ENCODE data around the gene ALG1. TPM values are rescaled to one million over a fixed set of nuclear protein-coding genes. Genes with fewer than 3 reads are reported as not detected.
"Not testable (repeated sequence)": the region's sequence is repeated elsewhere in the genome, so short reads cannot be mapped to it uniquely, and the experiment has no call there.

ALG1 gene
- total RNA-seq, 2 donors from 2014 or later, result 15.0 to 16.7 TPM

- not testable (repeated sequence) for H3K27me3 Mint-ChIP-seq (ENCODE audit: low read depth); H3K27ac Mint-ChIP-seq; H3K36me3 Mint-ChIP-seq (ENCODE audit: insufficient read depth in 2 of 2); H3K9me3 Mint-ChIP-seq; H3K4me3 Mint-ChIP-seq; ATAC-seq (replicated peaks in 1 of 2); H3K4me1 Mint-ChIP-seq (ENCODE audit: low read depth); DNase-seq
These were observed 33.4 kb downstream of the ALG1 start for GRCh38 chr16:5105039-5105438.

- no peaks in the 10 kb centered on the region for H3K4me1 Mint-ChIP-seq (ENCODE audit: low read depth)
- H3K4me3 Mint-ChIP-seq, result no peak overlapping the region
- H3K27me3 Mint-ChIP-seq (ENCODE audit: low read depth), result no peaks in the 10 kb centered on the region
- DNase-seq, result no peak
- no peak overlapping the region for H3K27ac Mint-ChIP-seq
- no peaks in the 10 kb centered on the region for H3K9me3 Mint-ChIP-seq
- no peak for ATAC-seq (replicated peaks in 1 of 2)
- H3K36me3 Mint-ChIP-seq (ENCODE audit: insufficient read depth in 2 of 2), result no peaks in the 10 kb centered on the region
These were observed 37.0 kb downstream of the ALG1 start for GRCh38 chr16:5108505-5109158.

DNA sequence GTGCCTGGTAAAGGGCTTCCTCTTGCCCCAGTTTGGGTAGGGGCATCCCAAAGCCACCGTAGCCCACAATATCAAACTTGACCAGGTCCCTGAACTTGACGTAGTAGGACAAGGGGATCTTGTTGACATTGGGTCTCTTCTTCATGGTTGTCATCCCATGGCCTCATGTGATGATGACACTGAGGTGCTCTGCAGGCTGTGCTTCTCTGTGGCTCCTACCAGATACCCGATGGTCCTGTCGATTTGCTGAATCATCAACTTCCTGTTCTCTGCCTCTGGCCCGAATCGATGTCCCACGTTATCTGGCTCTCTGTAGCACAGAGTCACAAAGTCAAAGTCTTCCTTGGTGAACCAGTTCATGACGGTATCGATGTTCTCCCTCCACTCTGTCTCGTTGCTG, 39.3 kb downstream of the ALG1 start:
- not testable (repeated sequence) for H3K27me3 Mint-ChIP-seq (ENCODE audit: low read depth); H3K4me1 Mint-ChIP-seq (ENCODE audit: low read depth); H3K27ac Mint-ChIP-seq; ATAC-seq (replicated peaks in 1 of 2); H3K9me3 Mint-ChIP-seq; DNase-seq; H3K36me3 Mint-ChIP-seq (ENCODE audit: insufficient read depth in 2 of 2); H3K4me3 Mint-ChIP-seq

- not testable (repeated sequence) for H3K4me3 Mint-ChIP-seq; H3K27ac Mint-ChIP-seq; H3K36me3 Mint-ChIP-seq (ENCODE audit: insufficient read depth in 2 of 2); DNase-seq; H3K9me3 Mint-ChIP-seq; ATAC-seq (replicated peaks in 1 of 2)
- peaks cover 30% of the 10 kb centered on the region for H3K27me3 Mint-ChIP-seq (ENCODE audit: low read depth)
- H3K4me1 Mint-ChIP-seq (ENCODE audit: low read depth), result peaks cover 13% of the 10 kb centered on the region
These were observed 45.2 kb downstream of the ALG1 start for GRCh38 chr16:5116780-5117295.

- not testable (repeated sequence) for H3K36me3 Mint-ChIP-seq (ENCODE audit: insufficient read depth in 2 of 2); ATAC-seq (replicated peaks in 1 of 2); H3K27ac Mint-ChIP-seq; H3K9me3 Mint-ChIP-seq
- H3K4me3 Mint-ChIP-seq, result peak overlapping the region; percentile 17 to 25
- H3K4me1 Mint-ChIP-seq (ENCODE audit: low read depth), result peaks cover 13% of the 10 kb centered on the region
- DNase-seq, result peak; percentile 48 to 55
- H3K27me3 Mint-ChIP-seq (ENCODE audit: low read depth), result peaks cover 34% of the 10 kb centered on the region
These were observed 45.9 kb downstream of the ALG1 start for GRCh38 chr16:5117300-5118087.

DNA sequence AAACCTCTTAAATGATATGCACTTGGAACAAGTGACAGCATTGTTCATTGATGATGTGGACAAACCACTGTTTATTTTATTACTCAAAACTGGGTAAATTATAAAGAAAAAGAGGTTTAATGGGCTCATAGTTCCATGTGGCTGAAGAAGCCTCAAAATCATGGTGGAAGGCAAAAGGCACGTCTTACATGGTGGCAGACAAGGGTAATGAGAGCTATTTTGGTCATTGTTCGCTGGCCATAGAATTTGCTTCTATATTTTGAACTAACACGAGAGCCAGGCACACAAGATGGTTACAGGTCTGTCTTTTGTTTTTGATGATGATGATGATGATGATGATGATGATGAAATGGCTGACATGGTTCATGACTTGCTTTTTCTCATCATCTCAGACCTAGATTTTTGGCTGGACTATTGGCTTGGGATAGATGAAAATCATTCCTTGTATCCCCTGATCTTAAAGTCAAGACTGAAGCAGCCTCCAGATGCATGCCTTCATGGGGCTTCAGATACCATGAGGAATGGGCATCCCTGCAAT, 59.9 kb downstream of the ALG1 start:
- H3K9me3 Mint-ChIP-seq, H3K27ac Mint-ChIP-seq: not testable (repeated sequence)

DNA sequence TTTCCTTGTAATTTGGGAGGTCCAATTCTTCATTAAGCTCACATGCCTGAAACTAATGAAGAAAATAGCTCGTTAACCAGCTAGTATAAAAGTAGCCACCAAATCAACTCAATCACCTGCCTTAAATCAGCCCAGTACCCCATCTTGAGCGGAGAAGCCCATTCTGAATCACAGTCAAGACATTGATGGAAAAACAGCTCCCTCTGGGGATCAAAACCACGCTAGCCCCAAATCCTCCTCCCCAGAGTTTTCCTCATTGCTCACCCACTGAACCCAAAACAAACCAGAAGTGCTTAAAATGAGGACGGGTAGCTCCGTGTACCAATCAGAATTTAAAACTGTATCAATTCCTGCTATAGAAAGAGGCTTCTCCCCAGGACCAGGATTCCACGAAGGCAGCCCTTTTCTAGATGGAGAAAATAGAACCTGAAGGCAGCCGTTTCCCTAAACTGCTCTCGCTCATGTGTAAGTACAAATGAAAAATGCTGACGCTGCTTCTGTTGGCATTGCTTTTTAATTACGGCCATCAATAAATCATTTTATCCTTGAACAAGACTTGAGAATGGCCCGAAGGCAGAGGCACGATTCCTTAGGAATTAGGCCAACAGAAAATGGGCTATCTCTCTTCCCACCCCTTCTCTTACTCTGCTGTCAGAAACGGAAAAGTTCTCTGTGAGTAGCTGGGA, 61.4 kb downstream of the ALG1 start:
- not testable (repeated sequence) for H3K9me3 Mint-ChIP-seq; H3K36me3 Mint-ChIP-seq (ENCODE audit: insufficient read depth in 2 of 2); H3K27ac Mint-ChIP-seq; ATAC-seq (replicated peaks in 1 of 2); DNase-seq; H3K4me3 Mint-ChIP-seq; H3K4me1 Mint-ChIP-seq (ENCODE audit: low read depth)
- peaks cover 35% of the 10 kb centered on the region for H3K27me3 Mint-ChIP-seq (ENCODE audit: low read depth)

More for the DNA sequence above, 59.9 kb downstream of the ALG1 start:
- not testable (repeated sequence) for DNase-seq; ATAC-seq (replicated peaks in 1 of 2); H3K4me1 Mint-ChIP-seq (ENCODE audit: low read depth); H3K4me3 Mint-ChIP-seq; H3K36me3 Mint-ChIP-seq (ENCODE audit: insufficient read depth in 2 of 2)
- H3K27me3 Mint-ChIP-seq (ENCODE audit: low read depth), result peaks cover 32% of the 10 kb centered on the region

DNA sequence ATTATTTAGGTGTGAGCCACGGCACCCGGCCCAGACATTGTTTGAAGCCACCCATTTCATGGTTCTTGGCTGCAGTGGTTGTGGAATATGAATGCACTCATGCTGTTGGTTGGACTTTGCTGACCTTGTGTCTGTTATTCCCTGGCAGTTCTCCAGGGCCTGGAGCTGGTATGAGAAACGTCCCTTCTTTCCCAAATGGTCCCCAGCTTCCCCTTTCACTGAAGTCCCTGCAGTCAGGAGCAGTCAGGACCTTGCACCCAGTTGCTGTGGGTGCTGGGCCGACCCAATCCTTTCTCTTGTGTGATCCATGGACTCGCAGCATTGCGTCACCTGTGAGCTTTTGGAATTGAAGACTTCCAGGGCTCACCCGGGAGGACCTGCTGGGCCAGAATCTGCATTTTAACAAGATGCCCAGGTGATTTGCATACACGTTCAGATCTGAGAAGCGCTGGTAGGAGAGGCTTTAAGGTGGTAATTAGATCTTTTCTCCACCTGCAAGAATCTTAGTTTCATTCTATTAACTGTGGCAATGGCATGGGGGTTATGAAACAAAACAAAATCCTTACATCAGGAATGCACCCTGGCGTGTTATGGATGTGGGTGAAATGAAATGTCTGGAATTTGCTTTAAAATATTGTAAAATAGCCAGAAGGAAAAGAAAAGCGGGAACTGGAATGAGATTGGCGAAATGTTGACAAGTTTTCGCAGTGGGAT, 63.3 kb downstream of the ALG1 start:
- not testable (repeated sequence) for H3K4me3 Mint-ChIP-seq; H3K27ac Mint-ChIP-seq; H3K9me3 Mint-ChIP-seq; ATAC-seq (replicated peaks in 1 of 2); DNase-seq; H3K36me3 Mint-ChIP-seq (ENCODE audit: insufficient read depth in 2 of 2); H3K4me1 Mint-ChIP-seq (ENCODE audit: low read depth)
- H3K27me3 Mint-ChIP-seq (ENCODE audit: low read depth), result peaks cover 35% of the 10 kb centered on the region

Other genes starting within 250 kb of the ALG1 start
- 10 to 100 TPM; 54.9 to 63.6 TPM for gene GLYR1, start 224.6 kb upstream of the ALG1 start, total RNA-seq
- gene UBN1, start 224.4 kb upstream of the ALG1 start, total RNA-seq, result 10 to 100 TPM; 32.0 to 36.0 TPM
- under 1 TPM; 0.09 to 0.22 TPM for gene PPL, start 134.7 kb upstream of the ALG1 start, total RNA-seq
- gene SEC14L5, start 113.5 kb upstream of the ALG1 start, total RNA-seq, result under 1 TPM in 1 of 2 donors, not detected in 1; 0.02 TPM
- gene NAGPA, start 37.9 kb upstream of the ALG1 start, total RNA-seq, result 1 to 10 TPM; 7.1 to 8.4 TPM
- gene C16orf89, start 5.9 kb upstream of the ALG1 start, total RNA-seq, result not detected
- 1 to 10 TPM; 5.6 to 8.4 TPM for gene EEF2KMT, start 26.0 kb downstream of the ALG1 start, total RNA-seq